MCF 10A (cell line): ENCODE data around the gene MKNK1. TPM values are rescaled to one million over a fixed set of nuclear protein-coding genes. Genes with fewer than 3 reads are reported as not detected.

Source experiments
- BruUV-seq: library from RNA; stranded (reverse); fragments of 400-500 nt; replicated peaks from 2 replicates; lab custom pipeline; 2021; lab: Mats Ljungman, UMichigan
- CTCF ChIA-PET: fragments of 300-600 bp; sonication (Branson Sonifier 250); formaldehyde crosslinking; extraction: SDS; loops from one replicate; lab custom pipeline; 2021; ENCODE audit warnings: antibody characterized with exemption, inconsistent platforms; lab: Yijun Ruan, JAX
- POLR2A ChIA-PET: fragments of 300-600, 350-650 bp; sonication (Branson Sonifier 250); formaldehyde crosslinking; extraction: SDS; loops from one replicate; lab custom pipeline; 2020; ENCODE audit warnings: antibody characterized with exemption, inconsistent platforms; lab: Yijun Ruan, JAX
- DNase-seq: peaks from one replicate; pipeline ENCODE4 v3.0.0-alpha.2; 2018; ENCODE audit not compliant: unreplicated experiment
- H3K27ac Mint-ChIP-seq: one replicate; pipeline ENCODE4 v1.8.0; 2022; ENCODE audit warnings: mild to moderate bottlenecking, low read depth, mixed read lengths; ENCODE audit not compliant: unreplicated experiment
- H3K27me3 Mint-ChIP-seq: one replicate; pipeline ENCODE4 v1.8.0; 2022; ENCODE audit warnings: mixed read lengths; ENCODE audit not compliant: insufficient read depth, unreplicated experiment
- H3K36me3 Mint-ChIP-seq: one replicate; pipeline ENCODE4 v1.8.0; 2022; ENCODE audit warnings: mild to moderate bottlenecking, moderate library complexity, mixed read lengths; ENCODE audit not compliant: insufficient read depth, unreplicated experiment
- H3K4me1 Mint-ChIP-seq: one replicate; pipeline ENCODE4 v1.8.0; 2022; ENCODE audit warnings: mixed read lengths; ENCODE audit not compliant: insufficient read depth, unreplicated experiment
- H3K4me3 Mint-ChIP-seq: one replicate; pipeline ENCODE4 v1.8.0; 2022; ENCODE audit warnings: mild to moderate bottlenecking, moderate library complexity, mixed read lengths; ENCODE audit not compliant: unreplicated experiment
- H3K9me3 Mint-ChIP-seq: one replicate; pipeline ENCODE4 v1.8.0; 2022; ENCODE audit warnings: mixed read lengths; ENCODE audit not compliant: unreplicated experiment
- CTCF ChIP-seq: fragments of 200-600 bp; IDR thresholded peaks from one replicate; pipeline ENCODE4 v1.8.0; 2022; ENCODE audit warnings: antibody characterized with exemption, mild to moderate bottlenecking; ENCODE audit not compliant: unreplicated experiment
- intact Hi-C: fragments of 100-400 bp; cut with micrococcal nuclease; formaldehyde crosslinking; loops from 2 replicates; pipeline ENCODE4 v1.14.1; 2022
- total RNA-seq: library from RNA; stranded (reverse); gene quantifications from 2 replicates; pipeline ENCODE4 v1.2.3, GENCODE V29; 2022

Gene MKNK1
- total RNA-seq, 1 experiment from 2014 or later = 25.6 TPM

GRCh38 chr1:46650491-46650890 is 46.4 kb upstream of the MKNK1 start:
- no peak for TF ChIP-seq CTCF
- H3K4me1 Mint-ChIP-seq = no peaks in the 10 kb centered on the region
- no peaks in the 10 kb centered on the region for H3K9me3 Mint-ChIP-seq
- DNase-seq = no peak
- BruUV-seq = no TSS peak
- H3K27me3 Mint-ChIP-seq = no peaks in the 10 kb centered on the region
- no peak overlapping the region for H3K4me3 Mint-ChIP-seq
- H3K27ac Mint-ChIP-seq = no peak overlapping the region
- ChIA-PET POLR2A (interaction anchor here (1.5 to 3.7 kb wide), 2 partner anchors 10 to 17 kb away, joined by 4 to 8 read pairs; partner anchors contain the start of gene ATPAF1), CTCF (interaction anchor here (1.2 kb wide), 1 partner anchor 9 kb away, joined by 3 read pairs; no protein-coding TSS in a partner anchor)
- peaks cover 46% of the 10 kb centered on the region for H3K36me3 Mint-ChIP-seq
- intact Hi-C loops = no loop called here

- no peaks in the 10 kb centered on the region for H3K4me1 Mint-ChIP-seq
- H3K9me3 Mint-ChIP-seq = no peaks in the 10 kb centered on the region
- H3K4me3 Mint-ChIP-seq = no peak overlapping the region
- DNase-seq = no peak
- no peaks in the 10 kb centered on the region for H3K27me3 Mint-ChIP-seq
- H3K36me3 Mint-ChIP-seq = peaks cover 46% of the 10 kb centered on the region
- no peak overlapping the region for H3K27ac Mint-ChIP-seq
- CTCF ChIA-PET = interaction anchor here (0.5 to 1.0 kb wide), 2 partner anchors 9 to 1129 kb away, joined by 3 read pairs; no protein-coding TSS in a partner anchor
- no TSS peak for BruUV-seq
- POLR2A ChIA-PET = interaction anchor here (1.5 to 3.7 kb wide), 2 partner anchors 9 to 18 kb away, joined by 4 to 8 read pairs; partner anchors contain the start of gene ATPAF1
- intact Hi-C loops = no loop called here
- no peak for TF ChIP-seq CTCF
Measured at GRCh38 chr1:46649764-46650163, 45.7 kb upstream of the MKNK1 start.

- no peaks in the 10 kb centered on the region for H3K9me3 Mint-ChIP-seq
- no peak overlapping the region for H3K27ac Mint-ChIP-seq
- ChIA-PET POLR2A (interaction anchor here (0.9 to 3.7 kb wide), 2 partner anchors 20 to 41 kb away, joined by 5 to 8 read pairs; partner anchors contain the start of gene ATPAF1), CTCF (no interaction called here)
- H3K4me1 Mint-ChIP-seq = peaks cover 6% of the 10 kb centered on the region
- BruUV-seq = no TSS peak
- H3K36me3 Mint-ChIP-seq = peaks cover 42% of the 10 kb centered on the region
- H3K4me3 Mint-ChIP-seq = no peak overlapping the region
- TF ChIP-seq CTCF = no peak
- intact Hi-C loops = no loop called here
- H3K27me3 Mint-ChIP-seq = no peaks in the 10 kb centered on the region
- no peak for DNase-seq
Measured at GRCh38 chr1:46647611-46648010, 43.5 kb upstream of the MKNK1 start.

- H3K4me1 Mint-ChIP-seq = peaks cover 6% of the 10 kb centered on the region
- POLR2A ChIA-PET = interaction anchor here (1.3 to 3.7 kb wide), 2 partner anchors 21 to 78 kb away, joined by 3 to 8 read pairs; partner anchors contain the start of gene ATPAF1
- intact Hi-C loops = no loop called here
- no peaks in the 10 kb centered on the region for H3K27me3 Mint-ChIP-seq
- no peaks in the 10 kb centered on the region for H3K9me3 Mint-ChIP-seq
- CTCF ChIA-PET = no interaction called here
- no peak overlapping the region for H3K4me3 Mint-ChIP-seq
- DNase-seq = no peak
- BruUV-seq = no TSS peak
- peaks cover 40% of the 10 kb centered on the region for H3K36me3 Mint-ChIP-seq
- H3K27ac Mint-ChIP-seq = no peak overlapping the region
- no peak for TF ChIP-seq CTCF
Measured at GRCh38 chr1:46646844-46647243, 42.8 kb upstream of the MKNK1 start.
